Stimulated activated CD8-positive, alpha-beta memory T cell treated with anti-CD3 and anti-CD28 coated beads, Interleukin-15, amount 100 ng/mL, for 48 hours (primary cell): Measurements from ENCODE around the gene HSPG2.

Experiments used
- DNase-seq, 2 donors: peaks; one replicate each; pipeline ENCODE4 v3.0.0-alpha.2; 2020; ENCODE audit warnings: low read depth in 2 of 2

The HSPG2 gene

DNA sequence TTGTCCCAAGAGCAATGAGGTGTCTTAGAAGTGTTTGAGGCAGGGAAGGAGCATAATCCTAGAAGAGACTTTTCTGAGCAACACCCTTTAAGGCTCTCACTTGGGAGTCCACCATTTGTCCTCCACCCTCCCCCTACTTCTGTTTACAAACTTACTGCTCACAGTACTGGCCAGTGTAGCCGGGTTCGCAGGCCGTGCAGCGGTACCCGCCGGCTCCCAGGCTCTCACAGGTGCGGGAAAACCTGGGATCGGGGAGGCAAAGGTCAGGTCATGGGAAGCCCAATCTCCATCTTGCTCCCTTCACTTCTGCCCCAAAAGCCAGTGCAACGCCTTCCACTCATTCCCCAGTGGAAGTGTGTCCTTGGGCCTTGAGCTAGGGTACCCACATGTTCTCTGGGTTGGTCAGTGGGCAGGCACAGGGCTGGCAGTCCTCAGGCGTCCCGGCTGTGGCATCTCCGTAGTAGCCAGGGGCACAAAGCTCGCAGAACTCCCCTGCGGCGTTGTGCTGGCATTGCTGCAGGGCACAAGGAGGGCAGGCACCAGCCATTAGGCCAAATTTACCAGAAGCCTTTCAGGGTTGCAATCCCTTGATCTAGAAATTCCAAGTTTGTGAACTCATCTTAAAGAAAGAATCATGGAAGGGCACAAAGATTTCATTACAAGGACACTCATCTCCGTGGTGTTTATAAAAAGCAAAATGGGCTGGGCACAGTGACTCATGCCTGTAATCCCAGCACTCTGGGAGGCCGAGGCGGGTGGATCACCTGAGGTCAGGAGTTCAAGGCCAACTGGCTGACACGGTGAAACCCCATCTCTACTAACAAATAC, 75.3 kb downstream of the HSPG2 start:
- no peak for DNase-seq

DNA sequence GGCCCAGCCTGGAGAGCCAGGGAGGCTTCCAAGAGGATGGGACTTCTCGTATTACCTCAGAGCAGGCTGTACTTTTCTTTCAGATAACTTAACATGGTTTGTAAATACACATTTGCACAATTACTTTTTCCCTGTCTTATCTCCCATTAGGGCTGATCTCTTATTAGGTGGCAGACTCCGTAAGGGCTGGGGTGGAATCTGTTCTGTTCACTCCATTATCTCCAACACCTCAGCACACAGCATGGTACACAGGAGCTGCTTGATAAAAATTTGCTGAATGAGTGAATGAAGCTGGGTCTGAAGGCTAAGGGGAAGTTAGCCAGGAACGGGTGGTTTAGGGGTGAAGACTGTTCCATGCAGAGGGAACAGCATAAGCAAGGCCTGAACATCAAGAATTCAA, 76.1 kb downstream of the HSPG2 start:
- DNase-seq: no peak

DNA sequence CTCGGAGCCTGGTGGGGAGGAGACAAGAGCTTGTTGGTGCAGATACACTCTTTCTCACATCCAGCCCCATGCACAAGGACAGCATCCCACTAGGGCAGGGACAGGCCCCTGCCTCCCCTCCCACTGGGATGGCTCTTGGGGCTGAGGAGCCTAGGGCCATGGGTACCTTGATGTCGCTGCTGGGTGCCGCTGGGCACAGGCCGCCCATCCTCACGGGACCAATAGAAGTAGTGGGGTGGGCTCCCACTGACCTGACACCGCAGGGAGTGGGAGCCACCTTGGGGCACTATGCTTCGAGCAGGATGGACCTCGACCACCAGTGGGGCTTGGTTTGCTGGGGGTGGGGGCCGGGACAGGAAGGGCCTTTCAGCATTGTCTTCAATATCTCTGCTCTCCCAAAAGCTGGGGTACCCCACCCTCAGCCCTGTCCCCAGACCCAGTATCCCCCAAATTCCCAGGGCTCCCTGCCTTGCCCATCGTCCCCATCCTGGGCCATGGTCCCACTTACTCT, 77.4 kb downstream of the HSPG2 start:
- DNase-seq: no peak

DNA sequence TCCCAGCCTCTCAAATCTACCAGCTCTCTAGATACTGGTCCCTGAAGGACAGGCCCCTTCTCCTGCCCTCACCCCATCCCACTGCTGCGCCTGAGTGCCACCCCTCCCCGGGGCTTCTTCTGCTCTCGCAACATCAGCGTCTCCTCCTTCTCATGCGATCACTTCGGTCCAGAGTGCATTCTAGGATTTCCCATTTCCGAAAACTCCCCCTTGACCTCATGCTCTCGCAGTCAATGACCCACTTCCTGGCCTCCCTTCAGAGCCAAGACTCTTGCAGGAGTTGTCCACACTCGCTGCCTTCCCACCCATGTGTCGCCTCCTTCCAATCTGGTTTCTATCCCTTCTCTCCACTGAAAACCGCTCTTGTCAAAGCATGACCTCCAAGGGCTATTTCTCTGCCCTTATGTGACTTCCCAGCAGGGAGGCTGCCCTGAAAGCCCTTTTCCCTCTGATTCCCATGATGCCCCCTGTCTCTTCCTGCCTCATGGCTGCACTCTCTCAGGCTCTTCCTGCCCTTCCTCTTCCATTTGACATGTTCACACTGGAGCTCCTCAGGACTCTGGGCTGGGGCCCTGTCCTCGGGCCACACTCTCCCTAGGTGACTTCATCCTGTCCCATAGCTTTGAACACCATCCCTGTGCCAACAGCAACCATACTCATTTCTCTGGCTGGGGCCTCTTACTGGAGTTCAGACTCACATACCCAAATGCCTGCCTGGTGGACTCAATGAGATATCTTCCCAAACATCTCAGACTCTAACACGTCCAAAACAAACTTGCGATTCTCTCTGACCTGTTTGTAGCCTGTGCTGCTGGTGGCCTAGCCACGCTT, 79.1 kb downstream of the HSPG2 start:
- no peak for DNase-seq

DNA sequence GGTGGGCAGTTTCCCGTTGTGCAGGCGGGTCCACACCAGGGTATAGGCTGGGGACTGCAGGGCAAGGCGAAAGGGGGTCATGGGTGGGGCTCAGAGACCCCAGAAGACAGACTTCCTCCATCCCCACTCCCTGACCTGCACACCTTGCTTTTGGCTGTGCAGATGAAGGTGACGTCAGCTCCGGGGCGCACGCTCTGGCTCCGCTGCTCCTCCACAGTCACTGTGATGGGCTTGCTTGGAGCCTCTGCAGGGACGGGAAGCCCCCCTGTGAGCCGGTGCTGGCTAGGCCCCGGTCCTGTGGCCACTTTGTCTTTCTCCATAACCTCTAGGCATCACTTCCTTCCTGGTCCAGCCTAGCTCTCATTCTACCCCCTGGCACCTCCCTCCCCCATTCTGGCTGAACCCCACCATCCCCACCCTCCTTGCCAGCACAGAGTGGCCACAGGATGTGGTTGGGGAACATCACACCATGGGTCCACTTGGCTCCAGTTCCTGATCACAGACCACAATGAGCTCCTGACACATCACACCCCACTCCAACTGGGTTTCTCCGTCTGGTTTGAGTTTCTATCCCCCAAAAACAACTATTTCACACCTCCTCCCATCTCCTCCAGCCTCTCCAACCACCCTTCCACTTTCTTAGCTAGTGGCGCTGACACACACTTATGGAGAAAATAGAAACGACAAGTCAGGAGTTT, 79.8 kb downstream of the HSPG2 start:
- DNase-seq: no peak

DNA sequence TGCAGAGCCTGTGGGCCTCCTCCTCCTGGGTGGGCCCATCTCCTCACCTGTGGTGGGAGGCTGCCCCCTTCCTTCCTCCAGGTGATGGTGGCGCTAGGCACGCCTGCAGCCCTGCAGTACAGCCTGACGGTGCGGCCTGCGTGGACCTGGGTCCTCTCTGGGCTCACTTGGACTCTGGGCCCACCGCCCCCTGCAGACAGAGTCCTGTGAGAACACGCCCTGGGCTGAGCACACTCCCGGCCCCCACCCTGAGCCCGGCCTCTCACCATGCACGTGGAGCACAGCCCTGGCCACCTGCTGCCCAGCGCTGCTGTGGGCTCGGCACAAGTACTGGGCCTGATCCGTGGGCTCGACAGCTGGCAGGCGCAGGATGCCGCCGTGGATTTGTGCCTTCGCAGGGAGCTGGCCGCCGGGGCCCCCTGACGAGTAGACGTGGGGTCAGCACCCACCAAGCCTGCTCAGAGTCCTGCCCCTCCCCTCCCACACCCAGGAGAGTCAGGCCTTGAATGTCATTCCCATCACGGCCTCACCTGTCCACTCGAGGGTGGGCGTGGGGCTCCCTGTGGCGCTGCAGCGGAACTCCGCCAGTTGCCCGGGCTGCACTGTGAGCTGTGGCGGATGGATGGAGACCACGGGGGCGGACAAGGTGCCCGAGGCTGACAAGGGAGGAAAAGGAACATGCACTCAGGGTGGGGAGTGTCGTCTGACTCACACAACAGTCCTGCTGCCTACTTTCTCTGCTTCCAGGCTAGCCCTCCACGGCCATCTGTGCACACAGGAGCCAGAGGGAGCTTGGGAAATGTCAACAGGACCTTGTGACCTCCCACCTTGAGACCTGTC, 81.6 kb downstream of the HSPG2 start:
- DNase-seq: no peak

DNA sequence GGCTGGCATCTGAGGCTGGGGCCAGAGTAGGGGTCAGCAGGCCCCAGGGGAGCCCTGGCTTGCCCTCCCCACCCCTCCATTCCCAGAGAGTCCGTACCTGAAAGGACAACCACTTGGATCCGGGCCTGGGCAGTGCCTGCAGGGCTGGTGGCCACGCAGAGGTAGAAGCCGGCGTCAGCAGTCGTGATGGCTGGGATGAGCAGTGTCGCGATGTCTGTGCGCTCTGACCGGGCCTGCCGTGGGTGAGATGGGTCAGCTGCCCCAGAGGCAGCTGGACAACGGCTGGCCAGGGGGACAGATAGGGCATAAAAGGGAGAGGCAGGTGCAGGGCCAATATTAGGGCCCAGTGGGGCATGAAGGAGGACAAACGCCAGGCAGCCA, 82.4 kb downstream of the HSPG2 start:
- DNase-seq: no peak

DNA sequence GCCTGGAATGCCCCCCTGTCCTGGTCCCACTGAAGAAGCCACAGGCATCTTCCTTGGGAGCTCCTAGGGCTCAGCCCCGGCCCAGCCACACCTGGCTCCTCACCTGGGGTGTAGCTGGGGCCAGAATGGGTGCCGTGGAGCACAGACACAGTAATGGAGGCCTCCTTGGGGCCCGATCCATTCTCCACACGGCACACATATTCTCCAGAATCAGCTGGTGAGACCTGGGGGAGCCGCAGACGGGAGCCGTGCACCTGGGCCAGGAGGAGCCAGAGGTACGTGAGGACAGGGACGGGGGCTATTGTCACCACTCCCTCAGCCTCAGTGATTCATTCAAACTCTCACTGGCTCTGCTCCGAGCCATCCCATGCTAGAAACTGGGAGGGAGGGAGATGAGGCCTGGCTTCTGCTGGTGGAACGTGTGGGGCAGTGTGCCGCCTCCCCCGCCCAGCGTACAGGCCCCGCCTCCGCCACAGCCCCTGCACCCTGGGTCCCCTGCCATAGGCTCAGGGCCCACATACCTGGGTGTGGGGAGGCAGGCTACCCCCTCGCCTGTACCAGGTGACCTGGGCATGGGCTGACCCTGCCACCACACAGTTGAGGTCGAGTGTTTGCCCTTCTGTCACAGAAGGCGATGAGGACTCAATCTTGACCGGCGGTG, 82.9 kb downstream of the HSPG2 start:
- no peak for DNase-seq

DNA sequence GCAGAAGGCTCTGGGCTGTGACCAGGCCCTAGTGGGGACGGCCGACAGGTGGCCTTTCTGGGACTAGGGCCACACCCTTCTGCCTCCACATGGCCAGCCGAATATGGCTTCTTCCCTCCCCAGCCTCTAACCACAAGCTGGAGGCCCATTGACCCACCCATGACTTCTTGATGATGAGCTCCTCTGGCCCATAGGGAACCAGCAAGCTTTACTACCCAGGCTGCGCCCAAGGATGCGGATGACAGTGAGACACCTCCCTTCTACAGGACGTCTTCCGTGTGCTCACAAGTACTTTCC, 84.0 kb downstream of the HSPG2 start:
- no peak for DNase-seq

DNA sequence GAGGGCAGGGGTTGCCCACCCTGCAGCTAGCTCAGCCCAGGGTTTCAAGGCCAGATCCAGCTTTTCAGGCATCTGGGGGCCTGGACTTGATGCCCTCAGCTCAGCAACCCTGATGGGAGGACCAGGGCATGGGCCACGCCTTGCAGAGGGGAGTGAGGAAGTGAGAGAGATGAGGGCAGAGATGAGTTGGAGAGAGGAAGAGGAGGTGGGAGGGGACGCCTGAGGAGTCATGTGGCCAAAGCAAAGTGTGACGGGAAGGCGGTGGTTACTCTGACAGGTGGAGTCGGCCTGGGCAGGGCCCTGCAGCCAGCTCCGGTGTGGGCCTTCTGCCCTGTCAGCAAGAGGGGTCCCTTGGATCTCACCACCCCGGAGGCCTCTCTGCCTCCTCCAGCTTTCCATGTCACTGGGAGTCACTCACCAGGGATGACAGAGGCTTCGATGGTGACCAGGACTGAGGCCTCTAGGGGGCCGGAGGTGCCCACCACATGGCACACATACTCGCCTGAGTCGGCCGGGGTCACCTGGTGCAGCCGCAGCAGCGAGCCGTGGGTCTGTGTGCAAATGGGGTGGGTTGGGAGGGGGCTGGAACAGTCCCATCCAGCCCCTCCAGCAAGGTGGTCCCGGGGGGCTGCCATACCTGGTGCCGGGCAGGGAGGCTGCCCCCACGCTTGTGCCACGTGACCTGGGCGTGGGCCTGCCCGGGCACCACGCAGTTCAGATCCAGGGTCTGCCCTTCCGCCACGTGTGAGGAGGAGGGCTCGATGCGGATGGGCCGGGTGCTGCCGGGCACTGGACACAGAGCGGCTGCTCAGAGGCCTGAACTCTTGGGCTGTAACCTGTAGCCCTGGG, 84.6 kb downstream of the HSPG2 start:
- DNase-seq: no peak

DNA sequence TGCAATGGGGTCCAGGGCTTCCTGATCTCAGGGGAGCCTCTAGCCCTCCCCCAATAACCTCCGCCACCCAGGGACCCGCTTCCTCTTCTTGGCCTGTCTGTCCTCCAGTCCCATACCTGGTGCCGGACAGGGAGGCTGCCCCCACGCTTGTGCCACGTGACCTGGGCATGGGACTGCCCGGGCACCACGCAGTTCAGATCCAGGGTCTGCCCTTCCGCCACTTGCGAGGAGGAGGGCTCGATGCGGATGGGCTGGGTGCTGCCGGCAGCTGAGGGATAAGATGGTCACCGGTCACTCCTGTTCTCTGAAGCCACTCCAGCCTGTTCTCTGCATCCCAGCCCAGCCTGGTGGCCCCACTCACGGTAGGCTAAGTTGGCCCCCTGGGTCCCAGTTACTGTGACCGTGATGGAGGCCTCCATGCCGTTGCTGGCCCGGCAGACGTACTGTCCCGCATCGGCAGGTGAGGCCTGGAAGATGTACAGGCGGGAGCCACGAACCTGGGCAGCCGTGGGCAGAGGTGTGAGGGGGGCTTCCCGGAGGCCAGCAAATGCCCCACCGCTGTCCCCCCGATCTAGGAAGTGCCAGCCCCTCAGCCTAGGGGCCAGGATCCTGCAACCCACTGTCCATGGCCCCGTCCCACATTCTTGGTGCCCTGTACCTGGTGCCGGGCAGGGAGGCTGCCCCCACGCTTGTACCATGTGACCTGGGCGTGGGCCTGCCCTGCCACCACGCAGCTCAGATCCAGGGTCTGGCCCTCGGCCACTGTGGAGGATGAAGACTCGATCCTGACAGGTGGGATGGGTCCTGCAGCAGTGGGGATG, 85.5 kb downstream of the HSPG2 start:
- DNase-seq: no peak

DNA sequence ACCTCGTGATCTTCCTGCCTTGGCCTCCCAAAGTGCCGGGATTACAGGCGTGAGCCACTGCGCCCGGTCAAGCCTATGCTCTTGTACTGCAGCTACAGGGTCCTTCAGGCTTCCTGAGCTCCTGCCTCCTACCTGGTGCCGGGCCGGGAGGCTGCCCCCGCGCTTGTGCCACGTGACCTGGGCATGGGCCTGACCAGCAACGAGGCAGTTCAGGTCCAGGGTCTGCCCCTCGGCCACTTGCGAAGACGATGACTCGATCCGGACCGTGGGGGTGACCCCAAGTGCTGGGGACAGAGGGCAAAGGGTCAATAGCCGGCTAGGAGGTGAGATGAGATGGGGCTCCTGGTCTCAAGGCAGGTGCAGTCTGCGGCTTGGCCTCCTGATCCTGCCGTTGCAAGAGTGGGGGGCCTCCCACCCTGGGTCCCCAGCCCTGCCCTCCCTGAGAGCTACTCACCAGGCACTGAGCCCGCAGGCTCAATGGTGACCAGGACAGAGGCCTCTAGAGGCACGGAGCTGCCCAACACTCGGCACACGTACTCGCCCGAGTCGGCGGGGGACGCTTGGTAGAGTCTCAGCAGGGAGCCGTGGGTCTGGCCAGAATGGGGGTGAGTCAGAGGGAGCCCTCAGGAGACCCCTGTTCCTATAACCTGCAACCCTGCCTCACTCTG, 87.1 kb downstream of the HSPG2 start:
- no peak for DNase-seq

DNA sequence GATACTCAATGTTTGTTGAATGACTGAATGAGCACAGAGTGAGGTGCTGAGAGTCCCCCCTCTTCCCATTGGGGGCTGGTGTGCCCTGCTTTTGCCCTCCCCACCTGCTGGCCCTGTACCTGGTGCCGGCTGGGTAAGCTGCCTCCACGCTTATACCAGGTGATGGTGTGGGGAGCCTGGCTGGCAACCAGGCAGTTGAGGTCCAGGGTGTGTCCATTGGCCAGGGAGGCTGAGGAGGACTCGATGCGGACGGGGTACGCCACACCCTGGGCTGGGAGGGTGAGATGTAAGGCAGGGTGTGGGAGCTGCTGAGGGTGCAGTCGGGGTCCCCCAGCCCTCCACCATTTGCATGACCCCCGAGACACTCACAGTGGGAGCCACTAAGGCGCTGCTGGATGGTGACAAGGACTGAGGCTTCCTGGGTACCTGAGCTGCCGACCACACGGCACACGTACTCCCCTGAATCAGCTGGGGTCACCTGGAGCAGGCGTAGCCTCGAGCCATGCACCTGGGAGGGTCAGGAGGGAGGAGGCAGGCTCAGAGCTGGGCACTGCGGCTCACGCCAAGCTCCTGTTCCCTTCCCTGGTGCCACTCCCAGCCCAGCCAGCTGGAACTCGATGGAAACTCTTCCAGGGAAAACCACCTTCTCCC, 88.5 kb downstream of the HSPG2 start:
- no peak for DNase-seq

DNA sequence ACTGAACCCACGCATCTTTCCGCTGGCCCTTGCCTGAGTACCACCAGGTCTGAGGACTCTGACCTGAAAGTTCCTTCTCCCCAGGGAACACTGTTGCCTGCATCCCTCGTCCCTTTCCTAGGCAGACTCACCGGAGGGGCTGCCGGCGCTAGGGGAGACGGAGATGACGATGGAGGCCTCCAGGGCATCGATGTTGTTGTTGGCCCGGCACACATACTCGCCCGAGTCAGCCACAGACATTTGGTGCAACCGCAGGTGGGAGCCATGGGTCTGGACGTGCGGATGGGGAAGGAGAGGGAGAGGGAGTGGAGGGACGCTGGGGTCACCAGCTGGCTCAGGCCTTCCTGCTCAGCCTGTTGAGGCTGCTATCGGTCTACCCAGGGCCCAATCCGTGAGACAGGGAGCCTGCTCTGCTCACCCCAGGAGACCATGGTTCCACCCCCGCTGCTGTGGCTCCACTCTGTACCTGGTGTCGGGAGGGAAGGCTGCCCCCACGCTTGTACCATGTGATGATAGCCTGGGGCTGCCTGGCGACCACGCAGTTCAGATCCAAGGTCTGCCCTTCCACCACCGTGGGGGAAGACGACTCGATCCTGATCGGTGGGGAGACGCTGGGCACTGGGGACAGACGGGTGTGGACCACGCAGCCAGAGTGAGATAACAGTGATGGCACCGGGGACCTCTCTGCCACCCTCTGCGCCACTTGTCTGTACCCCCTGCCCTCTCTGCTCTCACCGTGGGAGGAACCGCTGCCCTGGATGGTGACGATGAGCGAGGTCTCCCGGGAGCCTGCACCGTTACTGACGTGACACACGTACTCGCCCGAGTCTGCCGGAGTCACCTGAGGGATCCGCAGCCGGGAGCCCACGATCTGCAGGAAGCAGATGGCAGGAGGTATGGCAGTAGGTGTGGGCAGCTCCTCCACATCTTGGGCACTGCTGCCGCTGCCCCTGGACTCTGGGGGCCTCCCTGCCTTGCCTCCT, 89.6 kb downstream of the HSPG2 start:
- no peak for DNase-seq

DNA sequence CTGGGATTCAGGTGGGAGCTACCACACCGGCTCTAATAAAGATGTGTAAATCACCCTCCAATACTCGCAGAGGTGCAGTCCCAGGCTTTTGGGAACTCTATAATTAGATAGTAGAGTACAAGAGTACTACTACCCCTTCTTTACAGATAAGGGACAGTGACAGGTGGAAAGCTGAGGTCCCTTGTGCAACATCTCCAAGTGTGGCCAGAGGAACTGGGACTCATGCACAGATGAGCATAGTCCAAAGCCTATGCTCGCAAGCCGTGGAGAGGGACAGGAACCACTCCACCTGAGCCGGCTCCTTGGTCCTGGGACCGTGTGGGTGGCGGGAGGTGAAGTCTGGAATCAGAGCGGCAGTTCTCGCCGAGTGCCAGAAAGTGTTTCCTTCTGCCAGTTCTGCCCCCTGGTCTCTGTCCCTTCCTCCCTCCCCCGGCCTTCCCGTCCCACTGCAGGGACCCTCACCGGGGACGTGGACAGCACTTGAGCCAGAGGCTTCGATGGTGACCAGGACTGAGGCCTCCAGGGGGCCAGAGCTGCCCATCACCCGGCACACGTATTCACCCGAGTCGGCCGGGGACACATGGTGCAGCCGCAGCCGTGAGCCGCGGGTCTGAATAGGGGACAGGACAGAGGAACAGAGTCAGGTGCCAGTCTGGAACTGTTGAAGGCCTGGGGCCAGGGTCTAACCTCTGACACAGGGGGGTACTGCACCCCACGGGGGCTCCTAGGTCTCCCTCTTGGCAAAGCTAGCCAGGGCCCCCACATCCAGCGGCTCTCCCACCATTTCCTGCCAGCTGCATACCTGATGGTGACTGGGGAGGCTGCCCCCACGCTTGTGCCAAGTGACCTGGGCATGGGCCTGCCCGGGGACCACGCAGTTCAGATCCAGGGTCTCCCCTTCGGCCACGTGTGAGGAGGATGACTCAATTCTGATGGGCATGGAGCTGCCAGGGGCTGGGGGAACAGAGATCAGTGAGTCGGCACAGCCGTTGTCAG, 91.2 kb downstream of the HSPG2 start:
- DNase-seq: no peak

DNA sequence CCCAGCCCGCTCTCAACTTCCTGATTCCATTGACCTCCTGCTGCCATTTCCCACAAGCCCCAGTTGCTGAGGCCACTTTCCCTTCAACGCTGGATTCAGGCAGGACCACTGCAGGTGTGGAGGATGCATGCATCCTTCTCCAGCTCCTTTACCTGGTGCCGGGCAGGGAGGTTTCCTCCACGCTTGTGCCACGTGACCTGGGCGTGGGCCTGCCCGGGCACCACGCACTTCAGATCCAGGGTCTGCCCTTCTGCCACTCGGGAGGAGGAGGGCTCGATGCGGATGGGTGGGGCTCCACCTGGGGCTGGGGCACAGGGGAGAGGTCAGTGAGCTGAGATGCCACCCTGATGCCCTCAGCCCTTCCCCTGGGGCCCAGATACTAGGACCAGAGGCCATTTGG, 93.1 kb downstream of the HSPG2 start:
- no peak for DNase-seq
